Keratinocyte (primary cell): ENCODE results near the gene KMT2C. TPM values are rescaled to one million over a fixed set of nuclear protein-coding genes. Genes with fewer than 3 reads are reported as not detected.

ENCODE experiments used
- DNase-seq: peaks from one replicate; pipeline ENCODE4 v3.0.0-alpha.2; 2011; ENCODE audit warnings: low read depth, missing footprints, low spot score
- FAIRE-seq: peaks from 2 replicates; lab custom pipeline; 2011; peaks lifted over from hg19 to GRCh38; lab: Jason Lieb, UNC
- H2AFZ ChIP-seq: 2 replicates; pipeline ENCODE4 v1.6.0; 2012; ENCODE audit warnings: low read length, control low read depth, inconsistent platforms; ENCODE audit not compliant: control insufficient read depth
- H3K27ac ChIP-seq: 2 replicates; pipeline ENCODE4 v1.5.1; 2011; ENCODE audit warnings: low read length; ENCODE audit not compliant: control insufficient read depth, insufficient read depth
- H3K27me3 ChIP-seq: 3 replicates; pipeline ENCODE4 v1.6.0; 2011; ENCODE audit warnings: low read length; ENCODE audit not compliant: control insufficient read depth, insufficient read depth; ENCODE audit errors: extremely low read depth
- H3K36me3 ChIP-seq, 2 experiments: 2 replicates in 1 of 2; 3 replicates in 1 of 2; pipeline ENCODE4 v1.5.1; 2011; ENCODE audit warnings: low read length in 2 of 2, mild to moderate bottlenecking in 1 of 2; ENCODE audit not compliant: control insufficient read depth in 2 of 2, insufficient read depth in 2 of 2; ENCODE audit errors: extremely low read depth in 1 of 2
- H3K4me1 ChIP-seq: 3 replicates; pipeline ENCODE4 v1.5.1; 2011; ENCODE audit warnings: low read length; ENCODE audit not compliant: control insufficient read depth, insufficient read depth; ENCODE audit errors: extremely low read depth
- H3K4me2 ChIP-seq: 3 replicates; pipeline ENCODE4 v1.6.0; 2011; ENCODE audit warnings: low read depth, low read length; ENCODE audit not compliant: control insufficient read depth, insufficient read depth; ENCODE audit errors: extremely low read depth
- H3K4me3 ChIP-seq, 3 experiments: fragments of 200-600 bp in 1 of 3; sonication (generic) in 1 of 3; 2 replicates in 2 of 3; 3 replicates in 1 of 3; pipeline ENCODE4 v1.5.1; 2011 to 2016; ENCODE audit warnings: low read length in 3 of 3, mild to moderate bottlenecking in 3 of 3, control low read depth in 2 of 3, inconsistent platforms in 1 of 3, low read depth in 1 of 3, mixed read lengths in 1 of 3, mixed run types in 1 of 3, moderate library complexity in 1 of 3; ENCODE audit not compliant: control insufficient read depth in 2 of 3, insufficient read depth in 2 of 3; ENCODE audit errors: extremely low read depth in 1 of 3
- H3K79me2 ChIP-seq: 2 replicates; pipeline ENCODE4 v1.6.0; 2012; ENCODE audit warnings: low read length; ENCODE audit not compliant: control insufficient read depth, insufficient read depth
- H3K9ac ChIP-seq: 3 replicates; pipeline ENCODE4 v1.6.0; 2011; ENCODE audit warnings: low read length; ENCODE audit not compliant: control insufficient read depth, insufficient read depth; ENCODE audit errors: extremely low read depth
- H3K9me1 ChIP-seq: 3 replicates; pipeline ENCODE4 v1.6.0; 2011; ENCODE audit warnings: low read length; ENCODE audit not compliant: control insufficient read depth, insufficient read depth; ENCODE audit errors: extremely low read depth
- H3K9me3 ChIP-seq: 2 replicates; pipeline ENCODE4 v1.5.1; 2012; ENCODE audit warnings: low read depth, low read length; ENCODE audit not compliant: control insufficient read depth
- H4K20me1 ChIP-seq: 3 replicates; pipeline ENCODE4 v1.6.0; 2011; ENCODE audit warnings: low read length; ENCODE audit not compliant: control insufficient read depth, insufficient read depth; ENCODE audit errors: extremely low read depth
- EZH2 ChIP-seq: IDR thresholded peaks from one replicate; pipeline ENCODE4 v1.6.1; 2012; ENCODE audit warnings: inconsistent platforms, mild to moderate bottlenecking, low read length, moderate library complexity
- dilution Hi-C: fragments of 300-500 bp; cut with MboI; formaldehyde crosslinking; loops from one replicate; pipeline ENCODE4 v1.7.0; 2020; ENCODE audit warnings: low sequenced_read_pairs; ENCODE audit not compliant: extremely low pct_ligation_motif_present
- polyA plus RNA-seq, 5 experiments: library from polyadenylated mRNA; depleted of rRNA in 3 of 5; stranded (reverse) in 3 of 5; stranded (forward) in 1 of 5; unstranded in 1 of 5; fragments of >200 nt; gene quantifications; 1 replicate in 1 of 5; 2 replicates in 3 of 5; 3 replicates in 1 of 5; pipeline versions ENCODE4 v1.2.1 to v1.2.3, GENCODE V29; 2011 to 2012; ENCODE audit warnings: missing spikeins in 2 of 5, low read depth in 1 of 5, low replicate concordance in 1 of 5
- TF ChIP-seq, protein P1 (sequence below), 3 experiments: IDR thresholded peaks in 1 of 3; conservative IDR thresholded peaks in 1 of 3; optimal IDR thresholded peaks in 1 of 3; 2 replicates in 2 of 3; 3 replicates in 1 of 3; pipeline versions ENCODE3 to v1.5.1; 2011; ENCODE audit warnings: low read length in 3 of 3, mild to moderate bottlenecking in 3 of 3, moderate library complexity in 2 of 3, control low read depth in 1 of 3, inconsistent platforms in 1 of 3; ENCODE audit not compliant: insufficient read depth in 2 of 3; ENCODE audit errors: extremely low read depth in 1 of 3

KMT2C gene
- polyA plus RNA-seq, 1 donor (not counting 4 experiments of a cell fraction or from before 2014, with no cell fraction given): 8.5 TPM

DNA sequence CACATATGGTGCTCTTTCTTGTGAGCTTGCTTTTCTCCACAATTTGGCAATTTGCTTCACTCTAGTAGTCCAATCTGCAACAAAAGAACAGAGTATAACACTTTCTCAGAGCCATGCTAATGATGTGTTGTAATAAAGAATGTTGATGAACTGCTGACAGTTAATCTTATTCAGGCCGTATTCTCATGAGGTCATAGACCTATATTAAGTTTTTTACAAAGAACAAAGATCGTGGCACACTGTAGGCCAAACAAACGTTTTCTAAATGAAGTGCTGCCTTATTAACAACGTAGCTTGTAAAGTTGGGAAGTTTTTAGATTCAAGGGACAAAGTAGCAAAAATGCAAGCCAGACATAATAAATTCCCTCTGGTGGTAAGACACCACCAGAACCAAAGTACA, 250.2 kb downstream of the KMT2C start:
- dilution Hi-C loops: no loop called here
- Histone ChIP-seq H4K20me1 (no peaks in the 10 kb centered on the region), H3K79me2 (no peaks in the 10 kb centered on the region), H3K4me3 (no peak overlapping the region), H2AFZ (no peak overlapping the region), H3K4me1 (no peaks in the 10 kb centered on the region), H3K27me3 (no peaks in the 10 kb centered on the region), H3K36me3 (peaks cover 19 to 26% of the 10 kb centered on the region in 2 experiments), H3K9ac (no peak overlapping the region), H3K9me3 (no peaks in the 10 kb centered on the region), H3K9me1 (no peaks in the 10 kb centered on the region), H3K27ac (no peak overlapping the region), H3K4me2 (no peak overlapping the region)
- TF ChIP-seq, protein P1, sequence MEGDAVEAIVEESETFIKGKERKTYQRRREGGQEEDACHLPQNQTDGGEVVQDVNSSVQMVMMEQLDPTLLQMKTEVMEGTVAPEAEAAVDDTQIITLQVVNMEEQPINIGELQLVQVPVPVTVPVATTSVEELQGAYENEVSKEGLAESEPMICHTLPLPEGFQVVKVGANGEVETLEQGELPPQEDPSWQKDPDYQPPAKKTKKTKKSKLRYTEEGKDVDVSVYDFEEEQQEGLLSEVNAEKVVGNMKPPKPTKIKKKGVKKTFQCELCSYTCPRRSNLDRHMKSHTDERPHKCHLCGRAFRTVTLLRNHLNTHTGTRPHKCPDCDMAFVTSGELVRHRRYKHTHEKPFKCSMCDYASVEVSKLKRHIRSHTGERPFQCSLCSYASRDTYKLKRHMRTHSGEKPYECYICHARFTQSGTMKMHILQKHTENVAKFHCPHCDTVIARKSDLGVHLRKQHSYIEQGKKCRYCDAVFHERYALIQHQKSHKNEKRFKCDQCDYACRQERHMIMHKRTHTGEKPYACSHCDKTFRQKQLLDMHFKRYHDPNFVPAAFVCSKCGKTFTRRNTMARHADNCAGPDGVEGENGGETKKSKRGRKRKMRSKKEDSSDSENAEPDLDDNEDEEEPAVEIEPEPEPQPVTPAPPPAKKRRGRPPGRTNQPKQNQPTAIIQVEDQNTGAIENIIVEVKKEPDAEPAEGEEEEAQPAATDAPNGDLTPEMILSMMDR (optimal IDR thresholded peaks at IDR 0.05 in 1 of 3, IDR thresholded peaks at IDR 0.05 in 1 of 3, conservative IDR thresholded peaks at IDR 0.05 in 1 of 3; ENCODE audit: extremely low read depth in 1 of 3, insufficient read depth in 2 of 3, low read length in 3 of 3): no peak
- no peak for TF ChIP-seq EZH2
- DNase-seq: no peak
- no peak for FAIRE-seq

DNA sequence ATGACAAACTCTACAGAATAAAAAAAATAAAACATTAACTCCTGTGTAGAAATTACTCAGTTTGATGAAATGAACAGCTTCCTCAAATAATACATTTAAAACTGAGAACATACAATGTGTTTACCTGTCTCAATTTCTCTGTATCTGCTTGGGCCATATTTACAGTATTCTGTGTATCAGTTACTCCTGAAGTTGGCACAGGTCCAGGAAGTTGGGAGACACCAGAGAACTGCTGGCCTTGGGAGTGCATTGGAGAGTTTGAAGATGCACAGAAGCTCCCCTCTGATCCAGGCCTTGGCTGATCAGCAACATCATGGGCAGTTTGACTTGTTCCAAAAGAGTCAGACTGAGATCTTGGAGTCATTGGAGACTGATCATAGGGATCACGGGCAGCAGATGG, 255.2 kb downstream of the KMT2C start:
- no peaks in the 10 kb centered on the region for H3K27me3 ChIP-seq
- TF ChIP-seq EZH2: no peak
- TF ChIP-seq, protein P1 (optimal IDR thresholded peaks at IDR 0.05 in 1 of 3, IDR thresholded peaks at IDR 0.05 in 1 of 3, conservative IDR thresholded peaks at IDR 0.05 in 1 of 3; ENCODE audit: extremely low read depth in 1 of 3, insufficient read depth in 2 of 3, low read length in 3 of 3): no peak
- H3K27ac ChIP-seq: no peak overlapping the region
- H3K9me3 ChIP-seq: no peaks in the 10 kb centered on the region
- H3K79me2 ChIP-seq: no peaks in the 10 kb centered on the region
- no peaks in the 10 kb centered on the region for H4K20me1 ChIP-seq
- peaks cover 27 to 30% of the 10 kb centered on the region in 2 experiments for H3K36me3 ChIP-seq
- dilution Hi-C loops: no loop called here
- no peak overlapping the region for H3K4me2 ChIP-seq
- no peak overlapping the region for H3K9ac ChIP-seq
- no peaks in the 10 kb centered on the region for H3K4me1 ChIP-seq
- no peak for FAIRE-seq
- DNase-seq: no peak
- H3K9me1 ChIP-seq: no peaks in the 10 kb centered on the region
- H3K4me3 ChIP-seq: no peak overlapping the region
- H2AFZ ChIP-seq: no peak overlapping the region
